CD4-positive, alpha-beta T cell treated with Interleukin-4 for 1 hour (primary cell): ENCODE data around the gene PRDM1.

Source experiments
- DNase-seq, 2 donors: peaks; one replicate each; pipeline ENCODE4 v3.0.0-alpha.2; 2020 to 2022

PRDM1 gene

GRCh38 chr6:106098383-106099234, 12.5 kb downstream of the PRDM1 start:
- DNase-seq, result peak; percentile 77 to 83

- no peak for DNase-seq
Observed at GRCh38 chr6:106099235-106099537, 13.1 kb downstream of the PRDM1 start.

DNA sequence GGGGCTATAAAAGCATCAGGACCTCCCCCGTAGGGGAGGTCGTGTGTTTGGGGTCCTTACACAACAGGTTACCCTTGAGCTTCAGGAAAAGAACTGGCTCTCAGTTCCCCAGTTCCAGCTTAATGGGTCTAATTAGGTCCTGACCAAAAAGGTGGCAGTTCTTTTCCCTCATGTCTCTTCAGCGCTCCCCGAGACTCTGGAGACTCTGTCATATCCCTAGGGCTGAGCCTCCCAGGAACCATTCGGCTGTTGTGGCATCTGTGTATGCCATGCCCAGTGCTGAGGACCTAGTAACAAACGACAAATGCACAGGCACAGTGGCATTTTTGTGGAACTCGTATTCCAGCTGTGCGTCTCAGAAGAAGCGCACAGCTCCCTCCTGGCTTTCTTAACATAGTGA, 14.6 kb downstream of the PRDM1 start:
- no peak for DNase-seq

DNA sequence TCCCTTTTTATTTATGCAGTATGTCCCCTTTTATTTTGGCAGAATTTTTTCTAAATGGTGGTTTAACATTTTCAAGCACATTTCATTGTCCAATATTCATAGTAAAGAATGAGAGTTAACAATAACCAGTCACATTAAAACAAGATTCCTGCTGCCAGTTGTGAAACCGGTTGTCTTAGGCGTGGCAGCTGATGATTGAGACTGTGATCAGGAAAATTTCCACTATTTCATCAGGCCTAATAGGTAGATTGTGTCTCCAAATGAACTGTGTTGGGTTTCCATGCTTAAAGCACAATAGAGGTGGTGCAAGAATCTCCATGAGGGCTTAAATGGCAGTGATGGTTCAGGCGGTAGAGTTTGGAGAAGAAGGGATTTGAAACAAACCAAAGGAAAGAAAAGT, 15.3 kb downstream of the PRDM1 start:
- DNase-seq, result no peak

GRCh38 chr6:106102034-106102433, 15.9 kb downstream of the PRDM1 start:
- no peak for DNase-seq

DNA sequence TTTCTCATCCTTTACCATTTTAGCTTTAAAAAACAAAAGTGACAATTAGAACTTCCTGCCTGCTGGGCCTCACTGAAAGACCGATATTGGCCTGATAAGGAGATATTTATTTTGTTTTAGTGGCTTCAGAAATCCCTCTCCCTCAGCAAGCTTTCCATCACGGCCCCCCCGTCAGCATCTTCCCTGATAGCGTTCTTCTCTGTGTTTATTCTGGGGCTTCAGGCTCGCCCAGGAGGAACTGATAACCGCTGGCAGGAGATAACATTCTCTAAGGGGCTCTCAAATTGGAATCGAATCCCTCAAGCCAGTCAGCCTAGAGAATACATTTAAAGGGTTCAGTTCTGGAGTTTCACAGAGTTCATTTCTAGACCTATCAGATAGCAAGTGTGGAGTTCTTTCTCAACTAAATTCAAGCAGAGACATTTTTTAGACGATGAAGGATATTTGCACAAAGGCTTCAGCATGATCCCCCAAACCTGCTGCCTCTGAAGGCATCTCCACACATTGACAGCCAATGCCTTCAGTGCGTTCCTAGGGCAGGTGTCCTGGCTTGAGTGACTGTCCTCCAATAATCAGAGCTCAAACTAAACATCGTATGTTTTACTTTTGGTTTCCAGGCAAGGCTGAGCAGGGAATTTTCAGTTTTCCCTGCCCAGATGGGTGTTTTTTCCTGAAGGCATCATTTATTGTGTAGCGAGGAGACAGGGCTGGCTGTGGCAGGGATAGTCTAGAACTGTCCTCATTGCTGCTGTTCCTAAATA, 17.0 kb downstream of the PRDM1 start:
- DNase-seq, result no peak

GRCh38 chr6:106103728-106104109, 17.6 kb downstream of the PRDM1 start:
- peak; percentile 45 to 62 for DNase-seq

DNA sequence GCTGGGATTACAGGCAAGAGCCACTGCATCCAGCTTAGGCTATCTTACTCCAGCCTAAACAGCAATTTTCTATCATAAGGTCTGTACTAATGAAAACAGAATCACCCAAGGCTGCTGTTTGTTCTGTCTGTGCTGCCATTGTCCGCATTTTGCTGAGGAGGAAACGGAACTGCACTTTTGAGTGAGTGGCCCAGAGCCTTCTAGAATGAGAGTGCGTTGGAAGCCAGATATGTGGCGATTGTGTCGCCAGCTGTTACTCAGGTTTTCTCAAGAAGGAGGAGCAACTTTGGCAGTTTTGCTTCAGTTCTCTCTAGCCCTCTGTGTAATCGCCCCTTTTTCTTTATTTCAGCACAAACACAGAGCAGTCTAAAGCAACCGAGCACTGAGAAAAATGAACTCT, 18.3 kb downstream of the PRDM1 start:
- no peak for DNase-seq

GRCh38 chr6:106104941-106105340, 18.8 kb downstream of the PRDM1 start:
- no peak for DNase-seq

DNA sequence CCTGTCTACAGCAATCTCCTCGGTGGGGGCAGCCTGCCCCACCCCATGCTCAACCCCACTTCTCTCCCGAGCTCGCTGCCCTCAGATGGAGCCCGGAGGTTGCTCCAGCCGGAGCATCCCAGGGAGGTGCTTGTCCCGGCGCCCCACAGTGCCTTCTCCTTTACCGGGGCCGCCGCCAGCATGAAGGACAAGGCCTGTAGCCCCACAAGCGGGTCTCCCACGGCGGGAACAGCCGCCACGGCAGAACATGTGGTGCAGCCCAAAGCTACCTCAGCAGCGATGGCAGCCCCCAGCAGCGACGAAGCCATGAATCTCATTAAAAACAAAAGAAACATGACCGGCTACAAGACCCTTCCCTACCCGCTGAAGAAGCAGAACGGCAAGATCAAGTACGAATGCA, 19.4 kb downstream of the PRDM1 start:
- no peak for DNase-seq

DNA sequence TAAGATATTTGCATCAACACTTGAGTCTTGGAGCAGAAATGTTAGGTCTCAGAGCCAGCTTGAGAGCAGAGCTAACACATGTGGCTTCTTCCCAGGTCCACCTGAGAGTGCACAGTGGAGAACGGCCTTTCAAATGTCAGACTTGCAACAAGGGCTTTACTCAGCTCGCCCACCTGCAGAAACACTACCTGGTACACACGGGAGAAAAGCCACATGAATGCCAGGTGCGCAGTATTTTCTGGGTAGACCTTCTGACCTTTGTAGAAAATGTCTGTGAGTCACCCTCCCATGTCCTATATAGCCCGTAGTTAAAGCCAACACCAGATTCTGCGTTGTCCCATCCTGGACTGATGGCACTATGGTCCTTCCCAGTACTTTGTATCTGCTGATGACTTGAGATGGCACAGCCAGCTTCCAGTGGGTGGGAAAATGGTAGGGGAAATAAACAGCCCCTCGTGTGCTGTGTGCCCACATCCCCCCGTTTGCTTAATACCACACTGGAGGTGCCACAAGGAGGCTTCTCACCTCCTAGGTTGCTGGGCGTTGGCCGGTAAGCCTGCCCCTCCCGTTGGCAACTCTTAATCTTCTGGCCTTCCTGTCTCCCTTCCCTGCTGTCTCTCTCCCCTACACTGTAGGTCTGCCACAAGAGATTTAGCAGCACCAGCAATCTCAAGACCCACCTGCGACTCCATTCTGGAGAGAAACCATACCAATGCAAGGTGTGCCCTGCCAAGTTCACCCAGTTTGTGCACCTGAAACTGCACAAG, 20.3 kb downstream of the PRDM1 start:
- no peak for DNase-seq

GRCh38 chr6:106107043-106107613, 21.0 kb downstream of the PRDM1 start:
- no peak for DNase-seq

GRCh38 chr6:106108129-106108528, 22.0 kb downstream of the PRDM1 start:
- DNase-seq, result no peak

- no peak for DNase-seq
Observed at GRCh38 chr6:106109029-106109428, 22.9 kb downstream of the PRDM1 start.

DNA sequence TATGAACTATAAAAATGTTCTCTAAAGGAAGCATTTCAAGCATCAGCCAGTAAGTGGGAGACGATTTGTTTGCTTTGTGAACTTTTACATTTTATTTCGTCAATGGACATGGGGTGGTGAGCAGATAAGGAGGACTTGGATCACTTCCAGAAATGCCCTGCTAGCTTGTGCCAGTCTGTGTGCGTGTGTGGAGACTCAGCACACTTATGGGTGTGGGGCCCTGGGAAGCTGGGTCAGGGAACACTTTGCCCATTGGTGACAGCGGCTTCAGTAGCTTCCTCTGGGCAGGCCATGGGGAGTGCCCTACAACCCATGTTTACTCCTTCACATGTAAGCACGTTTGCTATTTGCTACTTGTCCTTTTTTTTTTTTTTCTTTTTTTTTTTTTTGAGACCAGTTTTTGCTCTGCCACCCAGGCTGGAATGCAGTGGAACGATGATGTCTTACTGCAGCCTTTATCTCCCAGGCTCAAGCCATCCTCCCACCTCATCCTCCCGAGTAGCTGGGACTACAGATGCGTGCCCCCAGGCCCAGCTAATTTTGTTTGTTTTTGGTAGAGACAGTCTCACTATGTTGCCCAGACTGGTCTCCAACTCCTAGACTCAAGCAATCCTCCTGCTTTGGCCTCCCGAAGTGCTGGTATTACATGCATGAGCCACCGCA, 24.2 kb downstream of the PRDM1 start:
- no peak for DNase-seq

DNA sequence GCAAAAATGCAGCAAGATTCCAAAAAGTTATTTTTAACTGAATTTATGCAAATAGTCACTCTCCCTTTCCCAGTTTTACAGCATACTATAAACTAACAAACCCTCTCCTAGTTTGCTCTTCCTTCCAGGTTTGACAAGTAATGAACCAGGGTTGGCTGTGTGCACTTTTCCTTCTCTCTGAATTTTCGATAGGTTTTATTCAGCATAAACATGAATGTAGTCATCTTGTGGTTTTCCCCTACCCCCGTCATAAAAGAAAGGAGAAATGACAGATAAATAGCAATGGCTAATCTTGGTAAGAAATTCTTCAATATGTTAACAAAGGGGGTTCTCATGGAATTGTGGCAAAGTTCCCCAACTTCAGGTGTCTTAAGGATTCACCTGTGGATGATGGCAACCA, 26.3 kb downstream of the PRDM1 start:
- no peak for DNase-seq

GRCh38 chr6:106113256-106113959, 27.3 kb downstream of the PRDM1 start:
- no peak for DNase-seq

- peak; percentile 21 to 55 for DNase-seq
Observed at GRCh38 chr6:106114492-106114891, 28.4 kb downstream of the PRDM1 start.

DNA sequence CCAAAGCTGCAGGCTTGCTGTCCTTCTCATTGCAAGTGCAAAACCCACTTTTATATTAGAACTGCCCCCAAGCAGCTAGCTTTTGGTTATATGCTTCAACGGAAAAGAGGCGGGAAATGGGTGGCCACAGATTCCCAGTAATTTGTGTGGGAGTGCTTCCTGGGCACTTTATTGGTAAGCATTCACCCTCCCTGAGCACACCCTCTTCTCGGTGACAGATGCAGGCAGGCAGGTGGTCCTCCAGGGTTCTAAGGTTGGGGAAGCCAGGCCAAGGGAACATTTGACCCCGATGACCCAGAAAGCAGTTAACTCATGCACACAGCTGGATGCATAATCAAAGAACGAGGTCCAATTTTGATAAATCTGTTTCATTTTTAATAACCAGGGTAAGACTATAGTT, 29.1 kb downstream of the PRDM1 start:
- no peak for DNase-seq

- no peak for DNase-seq
Observed at GRCh38 chr6:106116125-106116832, 30.1 kb downstream of the PRDM1 start.

- peak; percentile 83 to 88 for DNase-seq
Observed at GRCh38 chr6:106117579-106117978, 31.4 kb downstream of the PRDM1 start.
